ENCODE data around the gene CD300LD.
"Not testable (repeated sequence)": the region's sequence is repeated elsewhere in the genome, so short reads cannot be mapped to it uniquely, and the experiment has no call there.

CD300LD gene

GRCh38 chr17:74592087-74592990, at the start of gene CD300LD:
Gene CD300LD (minus strand): TSS chr17:74592283. CDS start chr17:74592202, 81 bp downstream.
- H3K27ac ChIP-seq = no peak within 1 kb of the TSS
- H3K4me3 ChIP-seq = no peak within 1 kb of the TSS

- H3K27ac ChIP-seq = peak overlapping the region in 1 of 21 experiments; percentile 44
- H3K4me3 ChIP-seq = no peak overlapping the region
These were observed 49.3 kb upstream of the CD300LD start for GRCh38 chr17:74641224-74641957.

GRCh38 chr17:74639704-74640151, 47.6 kb upstream of the CD300LD start:
- Histone ChIP-seq H3K4me3 (no peak overlapping the region), H3K27ac (peak overlapping the region in 1 of 21 experiments; percentile 37)

- Histone ChIP-seq H3K4me3 (no peak overlapping the region), H3K27ac (no peak overlapping the region)
These were observed 45.8 kb upstream of the CD300LD start for GRCh38 chr17:74637926-74638325.

GRCh38 chr17:74637265-74637664, 45.2 kb upstream of the CD300LD start:
- no peak overlapping the region for H3K4me3 ChIP-seq
- H3K27ac ChIP-seq = no peak overlapping the region

- H3K27ac ChIP-seq, H3K4me3 ChIP-seq: not testable (repeated sequence)
These were observed 44.5 kb upstream of the CD300LD start for GRCh38 chr17:74636541-74637085.

- Histone ChIP-seq H3K4me3 (no peak overlapping the region), H3K27ac (no peak overlapping the region)
These were observed 43.3 kb upstream of the CD300LD start for GRCh38 chr17:74635418-74635817.

GRCh38 chr17:74633326-74633725, 41.2 kb upstream of the CD300LD start:
- H3K4me3 ChIP-seq = no peak overlapping the region
- H3K27ac ChIP-seq = no peak overlapping the region

GRCh38 chr17:74632617-74633016, 40.5 kb upstream of the CD300LD start:
- Histone ChIP-seq H3K4me3 (no peak overlapping the region), H3K27ac (peak overlapping the region in 3 of 21 experiments; percentile 31 to 40 (median 40))

GRCh38 chr17:74631468-74632450, 39.7 kb upstream of the CD300LD start:
- Histone ChIP-seq H3K4me3 (no peak overlapping the region), H3K27ac (peak overlapping the region in 3 of 21 experiments; percentile 31 to 44 (median 40))

- H3K27ac ChIP-seq, H3K4me3 ChIP-seq: not testable (repeated sequence)
These were observed 38.2 kb upstream of the CD300LD start for GRCh38 chr17:74630251-74630650.

- Histone ChIP-seq H3K4me3 (no peak overlapping the region), H3K27ac (no peak overlapping the region)
These were observed 33.6 kb upstream of the CD300LD start for GRCh38 chr17:74625661-74626060.

- no peak overlapping the region for H3K27ac ChIP-seq
- no peak overlapping the region for H3K4me3 ChIP-seq
These were observed 32.0 kb upstream of the CD300LD start for GRCh38 chr17:74624131-74624530.

- Histone ChIP-seq H3K4me3 (no peak within 1 kb of the TSS), H3K27ac (peak within 1 kb of the TSS in 1 of 21 experiments; percentile 10)
These were observed 31.6 kb upstream of the CD300LD start, which contains the start of gene CD300E for GRCh38 chr17:74623693-74624093. Gene CD300E (minus strand): TSS chr17:74623738. CDS start chr17:74623621, 117 bp downstream.

GRCh38 chr17:74619077-74619673, 27.1 kb upstream of the CD300LD start:
- Histone ChIP-seq H3K4me3 (peak overlapping the region in 1 of 7 experiments; percentile 12), H3K27ac (no peak overlapping the region)

- no peak overlapping the region for H3K4me3 ChIP-seq
These were observed 26.4 kb upstream of the CD300LD start for GRCh38 chr17:74618451-74618850.

GRCh38 chr17:74616696-74617095, 24.6 kb upstream of the CD300LD start:
- Histone ChIP-seq H3K27ac (no peak overlapping the region), H3K4me3 (no peak overlapping the region)

More at GRCh38 chr17:74618451-74618850, 26.4 kb upstream of the CD300LD start:
- H3K27ac ChIP-seq = no peak overlapping the region

- no peak overlapping the region for H3K4me3 ChIP-seq
- H3K27ac ChIP-seq = no peak overlapping the region
These were observed 20.0 kb upstream of the CD300LD start for GRCh38 chr17:74612046-74612445.

GRCh38 chr17:74610108-74610507, 18.0 kb upstream of the CD300LD start:
- Histone ChIP-seq H3K4me3 (no peak overlapping the region), H3K27ac (no peak overlapping the region)

Data from skin epidermis (tissue), 12 donors.